K562 (cell line): Measurements from ENCODE around the gene ZFYVE16. TPM values are rescaled to one million over a fixed set of nuclear protein-coding genes. Genes with fewer than 3 reads are reported as not detected.

Experiments used
- ATAC-seq: fragments of 200-7000 bp; cut with Tn5 transposase; 3 replicates; pipeline ENCODE4 v1.9.1; 2020; ENCODE audit warnings: moderate library complexity
- BruUV-seq: library from RNA; stranded (reverse); fragments of 400-500 nt; replicated peaks from 2 replicates; lab custom pipeline; 2021; lab: Mats Ljungman, UMichigan
- CTCF ChIA-PET: fragments of 300-600 bp; formaldehyde crosslinking; extraction: SDS; loops from one replicate; lab custom pipeline; 2021; ENCODE audit warnings: low intra/inter-chr PET ratio; lab: Yijun Ruan, JAX
- POLR2A ChIA-PET: fragments of 300-600, 350-650 bp; sonication (Branson Sonifier 250); formaldehyde crosslinking; extraction: SDS; loops from one replicate; lab custom pipeline; 2021; ENCODE audit warnings: antibody characterized with exemption, inconsistent platforms; lab: Yijun Ruan, JAX
- DNase-seq, 4 experiments: peaks; one replicate each; pipeline versions ENCODE4 v3.0.0 to v3.0.0-alpha.2; 2011 to 2018; ENCODE audit warnings: low spot score in 3 of 4, mixed read lengths in 3 of 4; ENCODE audit errors: extremely low read depth in 1 of 4
- FAIRE-seq: peaks from 2 replicates; lab custom pipeline; 2011; peaks lifted over from hg19 to GRCh38; lab: Jason Lieb, UNC
- H2AFZ ChIP-seq: 2 replicates; pipeline ENCODE4 v1.6.0; 2011; ENCODE audit warnings: low read depth, low read length, control low read depth, inconsistent platforms
- H3K27ac ChIP-seq: fragments of 200-600 bp; 3 replicates; pipeline ENCODE4 v1.8.0; 2011; ENCODE audit warnings: low read depth, mild to moderate bottlenecking, control low read depth, inconsistent platforms, low read length, moderate library complexity, mixed read lengths; ENCODE audit errors: extremely low read depth
- H3K27me3 ChIP-seq, 2 experiments: fragments of 300-600 bp in 1 of 2; 2 replicates in 1 of 2; 3 replicates in 1 of 2; pipeline versions ENCODE4 v1.6.0 to v1.8.0; 2011; ENCODE audit warnings: inconsistent platforms in 2 of 2, low read length in 2 of 2, mild to moderate bottlenecking in 1 of 2, mixed read lengths in 1 of 2, moderate library complexity in 1 of 2; ENCODE audit not compliant: control insufficient read depth in 2 of 2, insufficient read depth in 2 of 2
- H3K36me3 ChIP-seq: fragments of 300-600 bp; 3 replicates; pipeline ENCODE4 v1.8.0; 2011; ENCODE audit warnings: mild to moderate bottlenecking, low read length, inconsistent platforms; ENCODE audit not compliant: control insufficient read depth, insufficient read depth
- H3K4me1 ChIP-seq, 2 experiments: fragments of 200-600 bp in 1 of 2; replicated peaks in 1 of 2; 2 replicates in 1 of 2; 3 replicates in 1 of 2; pipeline versions ENCODE4 v1.5.1 to v1.8.0; 2011; ENCODE audit warnings: inconsistent platforms in 2 of 2, low read length in 2 of 2, mild to moderate bottlenecking in 1 of 2, mixed read lengths in 1 of 2, moderate library complexity in 1 of 2; ENCODE audit not compliant: control insufficient read depth in 2 of 2, insufficient read depth in 2 of 2
- H3K4me2 ChIP-seq: 2 replicates; pipeline ENCODE4 v1.6.1; 2011; ENCODE audit warnings: low read length, control low read depth, inconsistent platforms, mixed read lengths; ENCODE audit not compliant: insufficient read depth
- H3K4me3 ChIP-seq: fragments of 200-600 bp; sonication (generic), shearing (Covaris generic); 2 replicates; pipeline ENCODE4 v1.5.1; 2016; ENCODE audit warnings: control low read depth, inconsistent platforms
- H3K79me2 ChIP-seq: fragments of 200-600 bp; 3 replicates; pipeline ENCODE4 v1.8.0; 2011; ENCODE audit warnings: low read length, inconsistent platforms; ENCODE audit not compliant: control insufficient read depth, insufficient read depth
- H3K9ac ChIP-seq, 2 experiments: 2 replicates each; pipeline versions ENCODE4 v1.6.0 to v1.6.1; 2011; ENCODE audit warnings: low read depth in 2 of 2, low read length in 2 of 2, control low read depth in 1 of 2, inconsistent platforms in 1 of 2, mild to moderate bottlenecking in 1 of 2, mixed read lengths in 1 of 2; ENCODE audit not compliant: insufficient read depth in 1 of 2
- H3K9me1 ChIP-seq: one replicate; pipeline ENCODE4 v1.6.0; 2011; ENCODE audit warnings: inconsistent platforms, mild to moderate bottlenecking, low read length, moderate library complexity; ENCODE audit not compliant: control insufficient read depth, insufficient read depth
- H3K9me3 ChIP-seq: replicated peaks from 2 replicates; pipeline ENCODE4 v1.5.1; 2011; ENCODE audit warnings: low read depth, low read length, inconsistent platforms; ENCODE audit not compliant: control insufficient read depth, insufficient read depth
- H4K20me1 ChIP-seq: replicated peaks from 2 replicates; pipeline ENCODE4 v1.6.1; 2011; ENCODE audit warnings: low read length, inconsistent platforms, mixed read lengths; ENCODE audit not compliant: control insufficient read depth, insufficient read depth
- DMBX1 ChIP-seq: fragments of 250-450 bp; sonication (Bioruptor Pico); IDR thresholded peaks from 2 replicates; pipeline ENCODE4 v1.8.0; 2022; ENCODE audit warnings: inconsistent platforms, mild to moderate bottlenecking, moderate library complexity, borderline replicate concordance
- HDAC1 ChIP-seq, 2 experiments: fragments of 450-650 bp; IDR thresholded peaks; 2 replicates each; pipeline ENCODE4 v1.6.1; 2016 to 2017; ENCODE audit warnings: inconsistent platforms in 1 of 2, mild to moderate bottlenecking in 1 of 2, moderate library complexity in 1 of 2
- HDAC2 ChIP-seq: fragments of 450-650 bp; IDR thresholded peaks from 2 replicates; pipeline ENCODE4 v1.6.1; 2016; ENCODE audit warnings: mild to moderate bottlenecking
- SMARCE1 ChIP-seq: fragments of 450-650 bp; IDR thresholded peaks from 2 replicates; pipeline ENCODE4 v1.7.1; 2016; ENCODE audit warnings: mild to moderate bottlenecking
- ZNF146 ChIP-seq: IDR thresholded peaks from one replicate; pipeline ENCODE4 v1.6.1; 2018; ENCODE audit warnings: missing compliant biosample characterization; ENCODE audit not compliant: unreplicated experiment
- ZNF316 ChIP-seq: fragments of 450-650 bp; IDR thresholded peaks from 2 replicates; pipeline ENCODE4 v1.6.1; 2016
- WGBS: fragments of 100-300 bp; shearing (Covaris generic); methylation state at CpG from one replicate; pipeline ENCODE4 v1.1.6; 2016; ENCODE audit warnings: low coverage, mixed read lengths; ENCODE audit not compliant: insufficient coverage; ENCODE audit errors: missing lambda C conversion rate; 5-methylcytosine and 5-hydroxymethylcytosine counted together
- in situ Hi-C: fragments of 300-500 bp; cut with MboI; formaldehyde crosslinking; loops from 4 replicates; pipeline ENCODE4 v1.15.0; 2018; ENCODE audit warnings: inconsistent platforms, mixed read lengths
- intact Hi-C: fragments of 100-400 bp; cut with micrococcal nuclease; formaldehyde crosslinking; loops from 2 replicates; pipeline ENCODE4 v1.14.2; 2022
- polyA plus RNA-seq, 8 experiments: library from polyadenylated mRNA; depleted of rRNA in 4 of 8; stranded (reverse) in 5 of 8; unstranded in 3 of 8; fragments of >200 nt; fragmentation: Nextera tagmentation in 2 of 8; fragmentation: Illumina TruSeq in 1 of 8; extraction: Ambion mirVana in 2 of 8; extraction: Trizol in 1 of 8; gene quantifications; 2 replicates each; pipeline versions ENCODE4 v1.2.1 to v1.2.3, GENCODE V29; 2011 to 2014; ENCODE audit warnings: inconsistent platforms in 1 of 8, missing spikeins in 1 of 8
- total RNA-seq, 7 experiments: library from RNA; depleted of rRNA in 6 of 7; stranded (reverse); fragments of >200 nt in 6 of 7; fragmentation: Illumina TruSeq in 2 of 7; extraction: Trizol in 2 of 7; gene quantifications; 2 replicates each; pipeline versions ENCODE4 v1.2.1 to v1.2.3, GENCODE V29; 2011 to 2021; ENCODE audit warnings: low replicate concordance in 1 of 7

Gene ZFYVE16
- total and polyA plus RNA-seq, 9 of the 15 experiments (the other 6 are each of a cell fraction or from before 2014, with no cell fraction given), result 6.0 to 18.9 (median 12.5) TPM

GRCh38 chr5:80364892-80365291 lies 43.0 kb upstream of the ZFYVE16 start:
- in situ Hi-C loops (no loop called here), intact Hi-C loops (no loop called here)
- Histone ChIP-seq H3K27ac (no peak overlapping the region), H3K4me3 (no peak overlapping the region), H3K79me2 (no peaks in the 10 kb centered on the region), H3K4me1 (no peaks in the 10 kb centered on the region), H4K20me1 (no peaks in the 10 kb centered on the region), H3K27me3 (no peaks in the 10 kb centered on the region), H3K9me3 (no peaks in the 10 kb centered on the region), H3K9ac (no peak overlapping the region), H3K4me2 (no peak overlapping the region), H3K36me3 (no peaks in the 10 kb centered on the region), H2AFZ (no peak overlapping the region), H3K9me1 (no peaks in the 10 kb centered on the region)
- CTCF ChIA-PET, result no interaction called here
- no TSS peak for BruUV-seq
- FAIRE-seq (no peak), ATAC-seq (no peak), DNase-seq (no peak)
- TF ChIP-seq SMARCE1 (no peak), ZNF146 (CRISPR knock-in tag) (peak; percentile 63)
- WGBS, result 32% methylated on average over 6 of the region's 6 CpGs
- POLR2A ChIA-PET, result interaction anchor here (0.5 to 0.6 kb wide), 2 partner anchors 12 to 39 kb away, joined by 3 read pairs; no protein-coding TSS in a partner anchor

- Histone ChIP-seq H3K9me3 (0 out of 2 replicates have a peak, but pooled peaks cover 6% of the 10 kb centered on the region), H3K27me3 (no peaks in the 10 kb centered on the region), H4K20me1 (no peaks in the 10 kb centered on the region), H3K4me1 (no peaks in the 10 kb centered on the region; a peak in 1 of 5 replicates), H3K9me1 (no peaks in the 10 kb centered on the region), H3K4me2 (no peak overlapping the region), H3K36me3 (no peaks in the 10 kb centered on the region), H3K27ac (no peak overlapping the region)
- intact Hi-C loops, result no loop called here
- no TSS peak for BruUV-seq
- no peak for DNase-seq
- WGBS, result 4% methylated on average over 4 of the region's 4 CpGs
- peak; percentile 9; the same call in 1 of the 2 replicates for TF ChIP-seq ZNF316
- no peak for TF ChIP-seq HDAC2
- TF ChIP-seq HDAC1 (IDR thresholded peaks at IDR 0.05), result no peak
- TF ChIP-seq DMBX1 (CRISPR knock-in tag), result no peak
- TF ChIP-seq, all 486 proteins: peak for 1
- Histone ChIP-seq H3K4me3 (no peak overlapping the region), H2AFZ (no peak overlapping the region), H3K9ac (no peak overlapping the region), H3K79me2 (no peaks in the 10 kb centered on the region)
- no peak for FAIRE-seq
- ChIA-PET CTCF (no interaction called here), POLR2A (no interaction called here)
- no peak for ATAC-seq
- in situ Hi-C loops, result no loop called here
Measured at GRCh38 chr5:80368661-80369480, 39.0 kb upstream of the ZFYVE16 start.
